Vagina (tissue), 2 donors: Measurements from ENCODE around the gene HIGD2A.

Source experiments
- CTCF ChIP-seq, 3 experiments: fragments of 450-650 bp in 2 of 3; fragments of 200-600 bp in 1 of 3; sonication (generic) in 1 of 3; IDR thresholded peaks; one replicate each; pipeline ENCODE4 v1.5.1; 2017 to 2019; ENCODE audit warnings: antibody characterized with exemption in 3 of 3, mild to moderate bottlenecking in 2 of 3, moderate library complexity in 2 of 3
- POLR2A ChIP-seq, 2 donors: fragments of 450-650 bp; IDR thresholded peaks; one replicate each; pipeline ENCODE4 v1.6.1; 2017; ENCODE audit warnings: antibody characterized with exemption in 2 of 2, mild to moderate bottlenecking in 2 of 2, moderate library complexity in 2 of 2
- POLR2AphosphoS5 ChIP-seq, 2 donors: sonication (generic); formaldehyde crosslinking; IDR thresholded peaks; one replicate each; pipeline ENCODE4 v1.9.0; 2017; ENCODE audit warnings: antibody characterized with exemption in 2 of 2, mild to moderate bottlenecking in 2 of 2, low read depth in 1 of 2; ENCODE audit not compliant: insufficient read depth in 1 of 2

GRCh38 chr5:176362233-176362490 is 26.4 kb upstream of the HIGD2A start:
- TF ChIP-seq CTCF (IDR thresholded peaks at IDR 0.05) (no peak), POLR2A (IDR thresholded peaks at IDR 0.05) (no peak), POLR2AphosphoS5 (IDR thresholded peaks at IDR 0.05; ENCODE audit: insufficient read depth in 1 of 2, low read depth in 1 of 2) (no peak)
